H1 (cell line): ENCODE data around the gene GPC3. TPM values are rescaled to one million over a fixed set of nuclear protein-coding genes. Genes with fewer than 3 reads are reported as not detected.

Experiments used
- CTCF ChIA-PET: fragments of 300-600 bp; sonication (Branson Sonifier 250); formaldehyde crosslinking; loops from one replicate; lab custom pipeline; 2021; ENCODE audit not compliant: partially characterized antibody; lab: Charles Lee
- POLR2A ChIA-PET: fragments of 300-600 bp; sonication (Branson Sonifier 250); formaldehyde crosslinking; loops from one replicate; lab custom pipeline; 2021; ENCODE audit warnings: inconsistent platforms; ENCODE audit not compliant: partially characterized antibody; lab: Charles Lee
- DNase-seq, 2 experiments: peaks; one replicate each; pipeline versions ENCODE4 v3.0.0 to v3.0.0-alpha.2; 2010 to 2022; ENCODE audit warnings: low spot score in 2 of 2, low read depth in 1 of 2, mixed read lengths in 1 of 2
- FAIRE-seq: peaks from 2 replicates; lab custom pipeline; 2011; peaks lifted over from hg19 to GRCh38; lab: Jason Lieb, UNC
- H2AFZ ChIP-seq: 2 replicates; pipeline ENCODE4 v1.8.1; 2012; ENCODE audit warnings: low read length, inconsistent platforms
- H2AK5ac ChIP-seq: 2 replicates; pipeline ENCODE4 v1.6.1; 2013; ENCODE audit warnings: low read depth, low read length
- H2BK120ac ChIP-seq: replicated peaks from 2 replicates; pipeline ENCODE3; 2013; ENCODE audit warnings: low read depth, low read length, inconsistent platforms
- H2BK12ac ChIP-seq: 2 replicates; pipeline ENCODE4 v1.6.1; 2013; ENCODE audit warnings: low read depth, low read length
- H2BK15ac ChIP-seq: 2 replicates; pipeline ENCODE4 v1.6.1; 2013; ENCODE audit warnings: low read length
- H2BK20ac ChIP-seq: 2 replicates; pipeline ENCODE4 v1.6.1; 2013; ENCODE audit warnings: low read length
- H2BK5ac ChIP-seq: 2 replicates; pipeline ENCODE4 v1.6.1; 2013; ENCODE audit warnings: low read depth, low read length
- H3K14ac ChIP-seq: 2 replicates; pipeline ENCODE4 v1.6.1; 2013; ENCODE audit warnings: inconsistent platforms; ENCODE audit not compliant: insufficient read length
- H3K18ac ChIP-seq: 2 replicates; pipeline ENCODE4 v1.6.1; 2013; ENCODE audit warnings: low read length; ENCODE audit errors: extremely low read depth
- H3K23ac ChIP-seq: 2 replicates; pipeline ENCODE4 v1.6.1; 2013; ENCODE audit warnings: inconsistent platforms; ENCODE audit not compliant: insufficient read length
- H3K23me2 ChIP-seq: 2 replicates; pipeline ENCODE4 v1.6.1; 2013; ENCODE audit warnings: low read depth, low read length
- H3K27ac ChIP-seq: 2 replicates; pipeline ENCODE4 v1.6.1; 2011; ENCODE audit warnings: low read depth, low read length, inconsistent platforms
- H3K27me3 ChIP-seq, 4 experiments: replicated peaks in 1 of 4; 1 replicate in 1 of 4; 2 replicates in 3 of 4; pipeline versions ENCODE4 v1.6.1 to v1.8.1; 2011 to 2013; ENCODE audit warnings: low read length in 3 of 4, mild to moderate bottlenecking in 3 of 4, inconsistent platforms in 2 of 4, mixed read lengths in 2 of 4, moderate library complexity in 1 of 4; ENCODE audit not compliant: control insufficient read depth in 3 of 4, insufficient read depth in 3 of 4; ENCODE audit errors: extremely low read depth in 1 of 4
- H3K36me3 ChIP-seq, 4 experiments: 2 replicates each; pipeline versions ENCODE4 v1.6.1 to v1.8.1; 2011 to 2013; ENCODE audit warnings: mild to moderate bottlenecking in 4 of 4, low read length in 3 of 4, moderate library complexity in 2 of 4, control low read depth in 1 of 4, inconsistent platforms in 1 of 4; ENCODE audit not compliant: insufficient read depth in 4 of 4, control insufficient read depth in 2 of 4
- H3K4ac ChIP-seq: replicated peaks from 2 replicates; pipeline ENCODE3; 2013; ENCODE audit warnings: low read length, low read depth, mixed read lengths, inconsistent platforms; ENCODE audit not compliant: insufficient read length
- H3K4me1 ChIP-seq, 4 experiments: replicated peaks in 1 of 4; 1 replicate in 1 of 4; 2 replicates in 3 of 4; pipeline versions ENCODE4 v1.6.1 to v1.8.1; 2011 to 2013; ENCODE audit warnings: low read length in 3 of 4, inconsistent platforms in 2 of 4, mixed read lengths in 1 of 4; ENCODE audit not compliant: insufficient read depth in 4 of 4, control insufficient read depth in 3 of 4
- H3K4me2 ChIP-seq, 2 experiments: 2 replicates each; pipeline versions ENCODE4 v1.6.1 to v1.8.1; 2011 to 2013; ENCODE audit warnings: low read depth in 2 of 2, low read length in 2 of 2, control low read depth in 1 of 2, inconsistent platforms in 1 of 2, mild to moderate bottlenecking in 1 of 2; ENCODE audit not compliant: insufficient read depth in 1 of 2
- H3K4me3 ChIP-seq, 4 experiments: fragments of 200-600, 300-600 bp in 1 of 4; sonication (generic), shearing (Covaris generic), sonication (Bioruptor Twin) in 1 of 4; 2 replicates each; pipeline versions ENCODE4 v1.5.1 to v1.8.1; 2011 to 2016; ENCODE audit warnings: low read length in 4 of 4, low read depth in 3 of 4, control low read depth in 2 of 4, inconsistent platforms in 2 of 4, mild to moderate bottlenecking in 2 of 4, mixed read lengths in 1 of 4, moderate library complexity in 1 of 4; ENCODE audit not compliant: insufficient read depth in 2 of 4; ENCODE audit errors: extremely low read depth in 1 of 4
- H3K56ac ChIP-seq: replicated peaks from 2 replicates; pipeline ENCODE3; 2013; ENCODE audit warnings: low read depth, mild to moderate bottlenecking, mixed read lengths, low read length, inconsistent platforms; ENCODE audit not compliant: insufficient read length
- H3K79me1 ChIP-seq: 2 replicates; pipeline ENCODE4 v1.6.1; 2013; ENCODE audit warnings: low read depth, low read length, control low read depth
- H3K79me2 ChIP-seq, 2 experiments: 2 replicates each; pipeline versions ENCODE4 v1.6.1 to v1.8.1; 2012 to 2013; ENCODE audit warnings: low read length in 2 of 2, mild to moderate bottlenecking in 2 of 2, inconsistent platforms in 1 of 2; ENCODE audit not compliant: insufficient read depth in 2 of 2, control insufficient read depth in 1 of 2
- H3K9ac ChIP-seq, 4 experiments: replicated peaks in 1 of 4; 1 replicate in 1 of 4; 2 replicates in 3 of 4; pipeline versions ENCODE4 v1.6.1 to v1.8.1; 2011 to 2013; ENCODE audit warnings: low read depth in 3 of 4, low read length in 3 of 4, control low read depth in 2 of 4, mild to moderate bottlenecking in 2 of 4, moderate library complexity in 2 of 4, inconsistent platforms in 1 of 4; ENCODE audit errors: extremely low read depth in 1 of 4
- H3K9me3 ChIP-seq, 2 experiments: 2 replicates each; pipeline versions ENCODE4 v1.6.1 to v1.8.1; 2012 to 2013; ENCODE audit warnings: mild to moderate bottlenecking in 2 of 2, moderate library complexity in 2 of 2, control low read depth in 1 of 2, inconsistent platforms in 1 of 2, low read depth in 1 of 2, low read length in 1 of 2, mixed read lengths in 1 of 2; ENCODE audit not compliant: insufficient read depth in 2 of 2
- H4K20me1 ChIP-seq, 2 experiments: replicated peaks in 1 of 2; 2 replicates each; pipeline versions ENCODE3 to v1.8.1; 2011 to 2013; ENCODE audit warnings: inconsistent platforms in 2 of 2, low read length in 2 of 2, mild to moderate bottlenecking in 1 of 2; ENCODE audit not compliant: insufficient read depth in 2 of 2, control insufficient read depth in 1 of 2
- H4K5ac ChIP-seq: 2 replicates; pipeline ENCODE4 v1.6.1; 2013; ENCODE audit warnings: low read length, low read depth, mixed read lengths, inconsistent platforms; ENCODE audit not compliant: insufficient read length
- H4K8ac ChIP-seq: 2 replicates; pipeline ENCODE4 v1.8.0; 2013; ENCODE audit warnings: mild to moderate bottlenecking, moderate library complexity, low read length, inconsistent platforms; ENCODE audit not compliant: insufficient read depth; ENCODE audit errors: extremely low read depth
- H4K91ac ChIP-seq: replicated peaks from 2 replicates; pipeline ENCODE3; 2013; ENCODE audit warnings: low read length, mixed read lengths, inconsistent platforms; ENCODE audit not compliant: insufficient read length
- CBX5 ChIP-seq: fragments of 300-800, 300-1000 bp; sonication (generic); IDR thresholded peaks from 2 replicates; pipeline ENCODE4 v1.7.1; 2016; ENCODE audit warnings: antibody characterized with exemption, low read length, low read depth
- GTF2F1 ChIP-seq: IDR thresholded peaks from 2 replicates; pipeline ENCODE4 v1.6.1; 2012; ENCODE audit warnings: low read depth, low read length, improper control_type of control experiment, borderline replicate concordance
- HDAC6 ChIP-seq: IDR thresholded peaks from one replicate; pipeline ENCODE4 v1.7.1; 2012; ENCODE audit warnings: low read depth, mild to moderate bottlenecking, inconsistent platforms, low read length, moderate library complexity
- KDM4A ChIP-seq: IDR thresholded peaks from one replicate; pipeline ENCODE4 v1.7.1; 2012; ENCODE audit warnings: low read depth, mild to moderate bottlenecking, moderate library complexity, low read length, inconsistent platforms; ENCODE audit not compliant: severe bottlenecking
- KDM5A ChIP-seq: fragments of 200-600 bp; IDR thresholded peaks from 2 replicates; pipeline ENCODE4 v1.7.1; 2012; ENCODE audit warnings: mild to moderate bottlenecking, low read length, inconsistent platforms, mixed read lengths
- MAFK ChIP-seq: IDR thresholded peaks from 2 replicates; pipeline ENCODE4 v1.6.1; 2012; ENCODE audit warnings: low read depth, mild to moderate bottlenecking, improper control_type of control experiment, low read length
- NRF1 ChIP-seq: IDR thresholded peaks from 2 replicates; pipeline ENCODE4 v1.6.1; 2011; ENCODE audit warnings: mild to moderate bottlenecking, low read depth, low read length, improper control_type of control experiment
- PHF8 ChIP-seq: fragments of 200-600 bp; sonication (generic); conservative IDR thresholded peaks from 2 replicates; pipeline ENCODE4 v1.7.1; 2012; ENCODE audit warnings: low read depth, mild to moderate bottlenecking, inconsistent platforms, low read length, moderate library complexity
- WGBS, 2 experiments: shearing (Covaris generic) in 1 of 2; methylation state at CpG; one replicate each; pipeline versions ENCODE4 v1.1.6 to v1.1.7; 2013 to 2015; ENCODE audit warnings: low lambda C conversion rate in 2 of 2, mixed read lengths in 2 of 2, inconsistent platforms in 1 of 2, low coverage in 1 of 2, missing lambda C conversion rate in 1 of 2; ENCODE audit not compliant: insufficient replicate concordance in 2 of 2, insufficient coverage in 1 of 2, insufficient read length in 1 of 2; ENCODE audit errors: extremely low coverage in 1 of 2, missing lambda C conversion rate in 1 of 2; 5-methylcytosine and 5-hydroxymethylcytosine counted together
- polyA plus RNA-seq, 7 experiments: library from polyadenylated mRNA; depleted of rRNA in 3 of 7; stranded (reverse) in 5 of 7; unstranded in 2 of 7; fragments of >200 nt in 5 of 7; fragments of 200-250 nt in 2 of 7; gene quantifications; 1 replicate in 5 of 7; 2 replicates in 1 of 7; 4 replicates in 1 of 7; pipeline versions ENCODE4 v1.2.1 to v1.2.3, GENCODE V29; 2011 to 2013; ENCODE audit warnings: missing spikeins in 2 of 7, mixed read lengths in 2 of 7
- total RNA-seq: library from RNA; stranded (reverse); fragmentation: NEBNext Ultra II Directional; extraction: Animal tissue kit (Norgen Biotek cat#: 25700); gene quantifications from 2 replicates; pipeline ENCODE4 v1.2.1, GENCODE V29; 2021
- TF ChIP-seq, protein P1 (sequence below), 3 experiments: IDR thresholded peaks; 1 replicate in 2 of 3; 2 replicates in 1 of 3; pipeline versions ENCODE4 v1.5.1 to v1.6.1; 2011; ENCODE audit warnings: low read length in 3 of 3, mild to moderate bottlenecking in 3 of 3, inconsistent platforms in 2 of 3, low read depth in 1 of 3, moderate library complexity in 1 of 3; ENCODE audit not compliant: insufficient read depth in 1 of 3; ENCODE audit errors: control extremely low read depth in 1 of 3
- TF ChIP-seq, protein P2 (sequence below): IDR thresholded peaks from 2 replicates; pipeline ENCODE4 v1.6.1; 2012; ENCODE audit warnings: inconsistent platforms

The GPC3 gene
- total and polyA plus RNA-seq, 2 of the 8 experiments (the other 6 are each of a cell fraction or from before 2014, with no cell fraction given): 64.8 to 71.9 TPM

DNA sequence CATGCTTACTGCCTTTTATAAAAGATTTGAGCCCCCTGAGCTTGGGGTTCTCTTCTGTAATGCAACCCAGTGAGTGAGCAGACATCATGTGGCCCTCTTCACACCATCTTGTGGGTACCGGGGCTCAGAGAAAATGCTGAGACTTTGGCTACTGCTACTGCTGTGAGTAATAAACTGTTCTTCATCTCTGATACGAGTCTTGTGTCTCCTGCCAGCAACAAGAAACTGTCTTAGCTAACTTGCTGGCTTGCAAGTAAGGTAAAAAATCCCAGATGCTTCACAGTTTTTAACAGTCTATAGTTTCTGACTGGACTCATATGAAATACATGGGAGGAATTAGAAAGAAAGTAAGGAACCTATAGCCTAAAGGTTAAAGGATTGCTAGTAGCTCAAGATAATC, 148.3 kb downstream of the GPC3 start:
- CTCF ChIA-PET: interaction anchor here (1.4 to 2.2 kb wide), 2 partner anchors 16 to 44 kb away, joined by 4 to 8 read pairs; no protein-coding TSS in a partner anchor
- peaks cover 0 to 1% of the 10 kb centered on the region in 2 experiments for H4K20me1 ChIP-seq
- H3K9me3 ChIP-seq: no peaks in the 10 kb centered on the region
- no peak overlapping the region for H2BK120ac ChIP-seq
- H3K36me3 ChIP-seq: no peaks in the 10 kb centered on the region
- H3K56ac ChIP-seq: no peak overlapping the region
- H2BK15ac ChIP-seq: no peak overlapping the region
- no peaks in the 10 kb centered on the region for H3K23me2 ChIP-seq
- H2AK5ac ChIP-seq: no peak overlapping the region
- H3K14ac ChIP-seq: no peak overlapping the region
- no peak overlapping the region for H4K8ac ChIP-seq
- H2BK5ac ChIP-seq: no peak overlapping the region
- no peak overlapping the region for H3K27ac ChIP-seq
- H3K4me1 ChIP-seq: no peaks in the 10 kb centered on the region; a peak in 2 of 7 replicates
- no peaks in the 10 kb centered on the region for H3K27me3 ChIP-seq
- DNase-seq: no peak
- POLR2A ChIA-PET: no interaction called here
- H2BK12ac ChIP-seq: no peak overlapping the region
- H3K79me2 ChIP-seq: no peaks in the 10 kb centered on the region
- no peak overlapping the region for H3K4me2 ChIP-seq
- no peak overlapping the region for H4K91ac ChIP-seq
- no peak overlapping the region for H3K9ac ChIP-seq
- no peak overlapping the region for H2BK20ac ChIP-seq
- no peak overlapping the region for H3K18ac ChIP-seq
- H3K4me3 ChIP-seq: no peak overlapping the region
- no peak overlapping the region for H3K4ac ChIP-seq
- H4K5ac ChIP-seq: no peak overlapping the region
- H2AFZ ChIP-seq: no peak overlapping the region
- 92% methylated on average over 2 of the region's 2 CpGs; no CpG with 5 or more reads in 1 of the 2 experiments for WGBS, 2 experiments
- no peak overlapping the region for H3K23ac ChIP-seq
- no peak for FAIRE-seq
- no peaks in the 10 kb centered on the region for H3K79me1 ChIP-seq
- TF ChIP-seq KDM5A (no peak), MAFK (no peak), PHF8 (no peak), NRF1 (no peak), HDAC6 (no peak), KDM4A (no peak), GTF2F1 (no peak), CBX5 (no peak)
- TF ChIP-seq, protein P1, sequence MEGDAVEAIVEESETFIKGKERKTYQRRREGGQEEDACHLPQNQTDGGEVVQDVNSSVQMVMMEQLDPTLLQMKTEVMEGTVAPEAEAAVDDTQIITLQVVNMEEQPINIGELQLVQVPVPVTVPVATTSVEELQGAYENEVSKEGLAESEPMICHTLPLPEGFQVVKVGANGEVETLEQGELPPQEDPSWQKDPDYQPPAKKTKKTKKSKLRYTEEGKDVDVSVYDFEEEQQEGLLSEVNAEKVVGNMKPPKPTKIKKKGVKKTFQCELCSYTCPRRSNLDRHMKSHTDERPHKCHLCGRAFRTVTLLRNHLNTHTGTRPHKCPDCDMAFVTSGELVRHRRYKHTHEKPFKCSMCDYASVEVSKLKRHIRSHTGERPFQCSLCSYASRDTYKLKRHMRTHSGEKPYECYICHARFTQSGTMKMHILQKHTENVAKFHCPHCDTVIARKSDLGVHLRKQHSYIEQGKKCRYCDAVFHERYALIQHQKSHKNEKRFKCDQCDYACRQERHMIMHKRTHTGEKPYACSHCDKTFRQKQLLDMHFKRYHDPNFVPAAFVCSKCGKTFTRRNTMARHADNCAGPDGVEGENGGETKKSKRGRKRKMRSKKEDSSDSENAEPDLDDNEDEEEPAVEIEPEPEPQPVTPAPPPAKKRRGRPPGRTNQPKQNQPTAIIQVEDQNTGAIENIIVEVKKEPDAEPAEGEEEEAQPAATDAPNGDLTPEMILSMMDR (IDR thresholded peaks at IDR 0.05; ENCODE audit: control extremely low read depth in 1 of 3, insufficient read depth in 1 of 3, low read depth in 1 of 3, low read length in 3 of 3): no peak
- TF ChIP-seq, protein P2, sequence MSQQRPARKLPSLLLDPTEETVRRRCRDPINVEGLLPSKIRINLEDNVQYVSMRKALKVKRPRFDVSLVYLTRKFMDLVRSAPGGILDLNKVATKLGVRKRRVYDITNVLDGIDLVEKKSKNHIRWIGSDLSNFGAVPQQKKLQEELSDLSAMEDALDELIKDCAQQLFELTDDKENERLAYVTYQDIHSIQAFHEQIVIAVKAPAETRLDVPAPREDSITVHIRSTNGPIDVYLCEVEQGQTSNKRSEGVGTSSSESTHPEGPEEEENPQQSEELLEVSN: no peak
